GM11168 (cell line): Measurements from ENCODE around the gene RRP8.

ENCODE experiments used
- in situ Hi-C: fragments of 300-500 bp; cut with MboI; formaldehyde crosslinking; loops from one replicate; pipeline ENCODE4 v1.12.0; 2022; ENCODE audit warnings: low sequenced_read_pairs; ENCODE audit not compliant: unreplicated experiment

Gene RRP8

DNA sequence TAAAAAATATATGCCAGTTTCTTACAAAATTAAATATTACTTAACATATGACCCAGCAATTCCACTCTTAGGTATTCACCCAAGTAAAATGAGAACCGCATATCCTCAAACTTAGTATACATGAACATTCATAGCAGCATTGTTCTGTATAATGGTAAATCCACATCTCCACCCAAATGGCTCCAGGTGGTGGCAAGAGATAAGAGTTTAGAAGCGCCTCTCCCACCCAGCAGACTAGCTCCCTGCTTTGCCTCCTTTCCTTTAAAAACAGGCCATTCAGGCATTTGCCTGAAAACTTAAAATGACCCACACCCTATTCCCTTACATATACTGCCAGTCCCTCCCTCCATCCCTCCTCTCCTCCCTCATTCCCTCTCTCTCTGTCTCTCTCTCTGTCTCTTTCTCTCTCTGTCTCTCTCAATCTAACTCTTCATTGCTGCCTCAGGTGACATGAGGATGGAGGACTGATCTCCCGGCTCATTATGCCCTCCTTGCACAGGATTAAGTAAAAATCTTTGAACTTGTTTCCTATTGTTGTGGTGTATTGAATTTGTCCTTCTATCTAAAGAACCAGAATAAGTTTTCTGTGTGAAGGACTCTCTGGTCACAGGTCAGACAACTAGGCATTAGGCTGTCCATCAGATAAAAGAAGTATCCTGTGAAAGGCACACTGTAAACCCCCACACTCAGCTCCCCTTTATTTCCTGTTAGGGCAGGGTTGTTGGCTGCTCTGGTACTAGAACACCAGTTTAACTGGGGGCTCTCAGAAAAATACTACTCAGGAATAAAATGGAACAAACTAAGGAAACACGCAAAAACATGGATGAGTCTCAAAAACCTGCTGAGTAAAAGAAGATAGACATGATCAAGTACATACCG is 48.3 kb downstream of the RRP8 start:
- in situ Hi-C loops, result no loop called here

- in situ Hi-C loops, result no loop called here
Observed at GRCh38 chr11:6553634-6554033, 49.8 kb downstream of the RRP8 start.

GRCh38 chr11:6548641-6549040 is 54.8 kb downstream of the RRP8 start:
- in situ Hi-C loops, result no loop called here

DNA sequence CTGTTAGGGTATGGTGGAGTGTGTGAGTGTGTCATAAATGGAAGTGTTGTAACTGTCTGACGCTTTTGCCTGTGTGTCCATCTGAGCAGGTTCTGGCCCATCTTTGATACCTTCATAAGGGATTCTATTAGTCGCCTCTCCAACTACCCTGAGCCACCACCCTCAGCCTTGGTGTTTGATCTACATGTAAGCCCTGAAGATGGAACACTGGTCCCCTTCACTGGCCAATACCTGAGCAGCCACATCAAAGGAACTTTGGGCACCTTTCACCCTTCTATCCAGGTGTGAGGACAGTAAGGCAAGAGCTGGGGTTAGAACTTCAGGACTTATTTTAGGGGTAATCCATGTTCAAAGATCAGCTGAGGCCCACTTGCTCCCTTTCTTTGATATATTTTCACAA is 55.3 kb downstream of the RRP8 start:
- in situ Hi-C loops, result no loop called here

GRCh38 chr11:6547177-6547576 is 56.2 kb downstream of the RRP8 start:
- in situ Hi-C loops, result no loop called here

DNA sequence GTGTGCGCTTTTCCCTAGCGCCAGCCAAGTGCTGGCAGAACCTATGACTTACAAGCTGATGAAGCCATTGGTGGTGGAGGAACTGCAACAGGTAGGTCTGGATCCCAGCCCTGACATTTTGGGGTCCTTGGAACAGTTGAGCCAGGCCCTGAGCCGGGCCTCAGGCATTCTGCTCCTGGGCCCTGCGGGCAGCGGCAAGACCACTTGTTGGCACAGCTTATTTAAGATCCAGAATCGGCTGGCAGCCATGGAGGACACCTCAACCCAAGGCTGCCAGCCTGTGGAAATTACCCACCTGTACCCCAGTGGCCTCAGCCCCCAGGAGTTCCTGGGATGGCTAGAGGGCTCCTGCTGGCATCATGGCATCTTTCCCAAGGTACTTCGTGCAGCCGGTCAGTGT is 56.7 kb downstream of the RRP8 start:
- in situ Hi-C loops, result no loop called here

- in situ Hi-C loops, result no loop called here
Observed at GRCh38 chr11:6545917-6546605, 57.4 kb downstream of the RRP8 start.
